Kidney epithelial cell (primary cell): ENCODE results near the gene ZFAND3. TPM values are rescaled to one million over a fixed set of nuclear protein-coding genes. Genes with fewer than 3 reads are reported as not detected.

Experiments
- DNase-seq: peaks from one replicate; pipeline ENCODE4 v3.0.0-alpha.2; 2010; ENCODE audit warnings: low read depth
- H3K27me3 ChIP-seq: 2 replicates; pipeline ENCODE4 v1.6.0; 2011; ENCODE audit warnings: low read length; ENCODE audit not compliant: control insufficient read depth, insufficient read depth
- H3K36me3 ChIP-seq: 2 replicates; pipeline ENCODE4 v1.5.1; 2011; ENCODE audit warnings: low read length; ENCODE audit not compliant: control insufficient read depth, insufficient read depth
- H3K4me3 ChIP-seq: 2 replicates; pipeline ENCODE4 v1.5.1; 2011; ENCODE audit warnings: low read depth, mild to moderate bottlenecking, control low read depth, low read length
- total RNA-seq: library from RNA; depleted of rRNA; stranded (reverse); fragments of >200 nt; gene quantifications from 2 replicates; pipeline ENCODE4 v1.2.3, GENCODE V29; 2015
- TF ChIP-seq, protein P1 (sequence below): IDR thresholded peaks from 2 replicates; pipeline ENCODE4 v1.5.1; 2011; ENCODE audit warnings: mild to moderate bottlenecking, moderate library complexity, low read length, control low read depth, inconsistent platforms; ENCODE audit not compliant: insufficient read depth, poor library complexity, severe bottlenecking

Gene ZFAND3
- total RNA-seq, 1 donor from 2014 or later: 49.4 TPM

GRCh38 chr6:37980222-37980595, 160.7 kb downstream of the ZFAND3 start:
- DNase-seq: no peak
- no peaks in the 10 kb centered on the region for H3K36me3 ChIP-seq
- H3K4me3 ChIP-seq: no peak overlapping the region
- TF ChIP-seq, protein P1, sequence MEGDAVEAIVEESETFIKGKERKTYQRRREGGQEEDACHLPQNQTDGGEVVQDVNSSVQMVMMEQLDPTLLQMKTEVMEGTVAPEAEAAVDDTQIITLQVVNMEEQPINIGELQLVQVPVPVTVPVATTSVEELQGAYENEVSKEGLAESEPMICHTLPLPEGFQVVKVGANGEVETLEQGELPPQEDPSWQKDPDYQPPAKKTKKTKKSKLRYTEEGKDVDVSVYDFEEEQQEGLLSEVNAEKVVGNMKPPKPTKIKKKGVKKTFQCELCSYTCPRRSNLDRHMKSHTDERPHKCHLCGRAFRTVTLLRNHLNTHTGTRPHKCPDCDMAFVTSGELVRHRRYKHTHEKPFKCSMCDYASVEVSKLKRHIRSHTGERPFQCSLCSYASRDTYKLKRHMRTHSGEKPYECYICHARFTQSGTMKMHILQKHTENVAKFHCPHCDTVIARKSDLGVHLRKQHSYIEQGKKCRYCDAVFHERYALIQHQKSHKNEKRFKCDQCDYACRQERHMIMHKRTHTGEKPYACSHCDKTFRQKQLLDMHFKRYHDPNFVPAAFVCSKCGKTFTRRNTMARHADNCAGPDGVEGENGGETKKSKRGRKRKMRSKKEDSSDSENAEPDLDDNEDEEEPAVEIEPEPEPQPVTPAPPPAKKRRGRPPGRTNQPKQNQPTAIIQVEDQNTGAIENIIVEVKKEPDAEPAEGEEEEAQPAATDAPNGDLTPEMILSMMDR: no peak
- H3K27me3 ChIP-seq: no peaks in the 10 kb centered on the region

GRCh38 chr6:37981626-37982025, 162.1 kb downstream of the ZFAND3 start:
- TF ChIP-seq, protein P1: no peak
- no peak for DNase-seq
- Histone ChIP-seq H3K4me3 (no peak overlapping the region), H3K27me3 (no peaks in the 10 kb centered on the region), H3K36me3 (no peaks in the 10 kb centered on the region)

GRCh38 chr6:37982317-37982716, 162.8 kb downstream of the ZFAND3 start:
- H3K36me3 ChIP-seq: no peaks in the 10 kb centered on the region
- TF ChIP-seq, protein P1: no peak

DNA sequence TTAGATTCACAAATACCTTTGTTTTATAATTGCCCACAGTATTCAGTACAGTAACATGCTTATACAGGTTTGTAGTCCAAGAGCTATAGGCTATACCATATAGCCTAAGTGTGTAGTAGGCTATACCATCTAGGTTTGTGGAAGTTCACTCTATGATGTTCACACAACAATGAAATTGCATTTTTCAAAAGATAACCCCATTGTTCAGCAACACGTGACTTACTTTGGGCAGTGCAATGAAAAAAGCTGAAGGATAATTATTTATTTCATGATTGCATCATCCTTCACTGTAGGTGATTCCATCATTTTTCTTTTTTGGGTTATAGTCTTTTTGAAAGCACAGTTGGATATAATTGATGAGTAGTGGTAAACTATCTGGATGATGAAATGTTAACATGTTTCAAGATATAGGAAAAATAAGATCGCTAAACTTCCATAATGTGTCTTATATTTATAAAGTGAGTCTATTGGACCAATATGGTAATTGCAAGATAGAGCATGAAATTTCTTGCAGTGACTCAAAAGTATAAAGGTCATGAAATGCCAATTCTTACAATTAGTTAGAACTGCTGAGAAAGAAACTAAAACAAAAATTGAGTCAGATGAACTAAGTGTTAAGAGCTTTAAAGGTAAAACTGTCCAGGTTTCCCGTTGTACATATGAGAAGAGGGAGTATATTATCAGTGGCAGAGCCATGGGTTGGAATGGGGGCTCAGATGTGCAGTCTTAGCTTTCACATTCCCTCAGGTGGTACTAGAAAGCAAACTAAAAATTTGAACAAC, 164.4 kb downstream of the ZFAND3 start:
- DNase-seq: no peak
- no peaks in the 10 kb centered on the region for H3K36me3 ChIP-seq
- TF ChIP-seq, protein P1: no peak
- H3K27me3 ChIP-seq: no peaks in the 10 kb centered on the region
- no peak overlapping the region for H3K4me3 ChIP-seq

More at GRCh38 chr6:37982317-37982716, 162.8 kb downstream of the ZFAND3 start:
- DNase-seq: no peak
- Histone ChIP-seq H3K4me3 (no peak overlapping the region), H3K27me3 (no peaks in the 10 kb centered on the region)

DNA sequence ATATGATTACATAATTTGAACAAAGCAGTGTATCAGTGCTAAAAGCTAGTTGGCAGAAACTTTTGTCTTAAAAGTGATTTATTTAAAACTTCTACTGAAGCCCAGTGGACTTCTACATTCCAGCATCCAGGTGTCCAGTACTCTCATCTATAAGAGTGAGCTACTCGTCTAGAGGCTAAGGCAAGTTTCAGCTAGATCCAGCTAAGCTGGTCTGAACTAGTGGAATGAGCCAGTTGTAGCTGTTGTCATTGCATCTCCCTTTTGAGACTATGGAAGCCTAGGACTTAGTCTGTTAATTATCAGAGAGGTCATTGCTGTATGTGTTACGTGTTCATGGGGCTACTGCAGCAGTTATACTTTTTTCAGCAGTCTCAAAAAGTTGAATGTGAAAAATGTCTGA, 165.1 kb downstream of the ZFAND3 start:
- TF ChIP-seq, protein P1: no peak
- H3K4me3 ChIP-seq: no peak overlapping the region
- no peak for DNase-seq
- H3K36me3 ChIP-seq: no peaks in the 10 kb centered on the region
- H3K27me3 ChIP-seq: no peaks in the 10 kb centered on the region

DNA sequence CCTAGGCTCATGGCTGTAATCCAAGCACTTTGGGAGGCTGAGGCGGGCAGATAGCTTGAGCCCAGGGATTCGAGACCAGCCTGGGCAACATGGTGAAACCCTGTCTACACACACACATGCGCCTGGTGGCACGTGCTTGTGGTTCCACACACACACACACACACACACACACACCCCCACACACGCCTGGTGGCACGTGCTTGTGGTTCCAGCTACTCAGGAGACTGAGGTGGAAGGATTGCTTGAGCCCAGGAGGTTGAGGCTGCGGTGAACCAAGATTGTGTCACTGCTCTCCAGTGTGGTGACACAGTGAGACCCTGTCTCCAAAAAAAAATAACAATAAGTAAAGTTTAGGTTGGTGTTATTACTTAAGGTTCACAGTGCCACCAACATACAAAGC, 165.8 kb downstream of the ZFAND3 start:
- Histone ChIP-seq H3K4me3 (no peak overlapping the region), H3K27me3 (no peaks in the 10 kb centered on the region), H3K36me3 (no peaks in the 10 kb centered on the region)
- no peak for DNase-seq
- TF ChIP-seq, protein P1: no peak
